Prostate gland (tissue), 2 donors: ENCODE measurements around the gene ERCC1. TPM values are rescaled to one million over a fixed set of nuclear protein-coding genes. Genes with fewer than 3 reads are reported as not detected.
"Not testable (repeated sequence)": the region's sequence is repeated elsewhere in the genome, so short reads cannot be mapped to it uniquely, and the experiment has no call there.

ENCODE experiments used
- DNase-seq: peaks from one replicate; pipeline ENCODE4 v3.0.0-alpha.2; 2019; ENCODE audit warnings: low spot score
- H3K27ac ChIP-seq, 2 donors: fragments of 200-600 bp; sonication (generic); 2 replicates each; pipeline ENCODE4 v1.5.1; 2017 to 2019
- H3K27me3 ChIP-seq: fragments of 200-600 bp; sonication (generic); replicated peaks from 2 replicates; pipeline ENCODE4 v1.5.1; 2019; ENCODE audit not compliant: insufficient read depth
- H3K36me3 ChIP-seq, 2 donors: fragments of 200-600 bp; sonication (generic); 1 replicate in 1 of 2; 2 replicates in 1 of 2; pipeline versions ENCODE4 v1.5.1 to v1.8.1; 2017 to 2019
- H3K4me1 ChIP-seq: fragments of 200-600 bp; sonication (generic); replicated peaks from 2 replicates; pipeline ENCODE4 v1.5.1; 2019
- H3K4me3 ChIP-seq, 2 donors: fragments of 200-600 bp; sonication (generic); 2 replicates each; pipeline ENCODE4 v1.5.1; 2017 to 2019
- H3K9me3 ChIP-seq: fragments of 200-600 bp; sonication (generic); 2 replicates; pipeline ENCODE4 v1.5.1; 2017
- CTCF ChIP-seq, 4 experiments: fragments of 200-600 bp in 2 of 4; fragments of 450-650 bp in 2 of 4; sonication (generic) in 2 of 4; IDR thresholded peaks; 1 replicate in 3 of 4; 2 replicates in 1 of 4; pipeline ENCODE4 v1.5.1; 2016 to 2019; ENCODE audit warnings: antibody characterized with exemption in 4 of 4, mild to moderate bottlenecking in 2 of 4, moderate library complexity in 2 of 4
- POLR2A ChIP-seq: fragments of 450-650 bp; IDR thresholded peaks from one replicate; pipeline ENCODE4 v1.6.1; 2016; ENCODE audit warnings: antibody characterized with exemption, mild to moderate bottlenecking
- POLR2AphosphoS5 ChIP-seq: sonication (generic); formaldehyde crosslinking; IDR thresholded peaks from one replicate; pipeline ENCODE4 v1.6.1; 2017; ENCODE audit warnings: antibody characterized with exemption
- WGBS: methylation state at CpG from one replicate; pipeline ENCODE4 v1.1.5; 2018; 5-methylcytosine and 5-hydroxymethylcytosine counted together
- intact Hi-C: fragments of 100-400 bp; cut with DNase I; formaldehyde crosslinking; loops from one replicate; pipeline ENCODE4 v1.14.2; 2022
- total RNA-seq, 2 donors: library from RNA; depleted of rRNA; stranded (reverse); fragments of >200 nt; gene quantifications; one replicate each; pipeline ENCODE4 v1.1.0, GENCODE V29; 2016

The ERCC1 gene
- total RNA-seq, 2 donors from 2014 or later = 142 to 151 TPM

- intact Hi-C loops = no loop called here
- no peak overlapping the region for H3K27ac ChIP-seq
Observed at GRCh38 chr19:45417151-45417550, 6.6 kb downstream of the ERCC1 start.

GRCh38 chr19:45414468-45414867 is 9.2 kb downstream of the ERCC1 start:
- intact Hi-C loops = no loop called here

More at GRCh38 chr19:45417151-45417550, 6.6 kb downstream of the ERCC1 start:
- no peaks in the 10 kb centered on the region for H3K27me3 ChIP-seq
- no peaks in the 10 kb centered on the region for H3K9me3 ChIP-seq
- H3K4me3 ChIP-seq = no peak overlapping the region
- no peak for DNase-seq
- no peaks in the 10 kb centered on the region for H3K4me1 ChIP-seq
- TF ChIP-seq POLR2A (no peak), CTCF (IDR thresholded peaks at IDR 0.05) (no peak), POLR2AphosphoS5 (no peak)
- WGBS = 86% methylated on average over 4 of the region's 4 CpGs
- peaks cover 0 to 3% of the 10 kb centered on the region in 2 donors for H3K36me3 ChIP-seq

GRCh38 chr19:45413497-45413896 is 10.2 kb downstream of the ERCC1 start:
- H3K27me3 ChIP-seq = no peaks in the 10 kb centered on the region
- no peak overlapping the region for H3K27ac ChIP-seq
- H3K9me3 ChIP-seq = no peaks in the 10 kb centered on the region
- no peaks in the 10 kb centered on the region for H3K4me1 ChIP-seq
- intact Hi-C loops = no loop called here
- peaks cover 0 to 3% of the 10 kb centered on the region in 2 donors for H3K36me3 ChIP-seq
- 87% methylated on average over 6 of the region's 6 CpGs for WGBS
- no peak for DNase-seq
- H3K4me3 ChIP-seq = no peak overlapping the region
- no peak for TF ChIP-seq POLR2AphosphoS5
- TF ChIP-seq POLR2A = no peak
- TF ChIP-seq CTCF (IDR thresholded peaks at IDR 0.05) = no peak

More at GRCh38 chr19:45414468-45414867, 9.2 kb downstream of the ERCC1 start:
- no peaks in the 10 kb centered on the region for H3K9me3 ChIP-seq
- H3K4me1 ChIP-seq = no peaks in the 10 kb centered on the region
- H3K4me3 ChIP-seq = no peak overlapping the region
- H3K27me3 ChIP-seq = no peaks in the 10 kb centered on the region
- DNase-seq = no peak
- TF ChIP-seq CTCF (IDR thresholded peaks at IDR 0.05) (no peak), POLR2AphosphoS5 (no peak), POLR2A (no peak)
- no peak overlapping the region for H3K27ac ChIP-seq
- WGBS = 96% methylated on average over 8 of the region's 8 CpGs
- peaks cover 0 to 3% of the 10 kb centered on the region in 2 donors for H3K36me3 ChIP-seq

- H3K27me3 ChIP-seq, DNase-seq, intact Hi-C loops, H3K4me1 ChIP-seq, H3K27ac ChIP-seq, H3K36me3 ChIP-seq, H3K4me3 ChIP-seq, H3K9me3 ChIP-seq: not testable (repeated sequence)
- WGBS = 96% methylated on average over 4 of the region's 4 CpGs
Observed at GRCh38 chr19:45410330-45410729, 13.4 kb downstream of the ERCC1 start.

- Histone ChIP-seq H3K9me3 (no peaks in the 10 kb centered on the region), H3K36me3 (peaks cover 0 to 3% of the 10 kb centered on the region in 2 donors), H3K27me3 (no peaks in the 10 kb centered on the region), H3K27ac (no peak overlapping the region), H3K4me1 (peaks cover 9% of the 10 kb centered on the region), H3K4me3 (no peak overlapping the region)
- DNase-seq = no peak
- WGBS = 55% methylated on average over 4 of the region's 4 CpGs
- no peak for TF ChIP-seq CTCF (IDR thresholded peaks at IDR 0.05)
- no peak for TF ChIP-seq POLR2AphosphoS5
- no peak for TF ChIP-seq POLR2A
- intact Hi-C loops = no loop called here
Observed at GRCh38 chr19:45409557-45409920, 14.2 kb downstream of the ERCC1 start.
